Right atrium auricular region (tissue), 2 donors: ENCODE measurements around the gene SYT2. TPM values are rescaled to one million over a fixed set of nuclear protein-coding genes. Genes with fewer than 3 reads are reported as not detected.
A peak's percentile ranks its signal among the peaks of the same experiment; 100 is the strongest.
"Not testable (repeated sequence)": the region's sequence is repeated elsewhere in the genome, so short reads cannot be mapped to it uniquely, and the experiment has no call there.

Experiments used
- DNase-seq: peaks from one replicate; pipeline ENCODE4 v3.0.0-alpha.2; 2019; ENCODE audit warnings: low spot score
- H3K27ac ChIP-seq, 2 donors: fragments of 200-600 bp; sonication (generic); 1 replicate in 1 of 2; 2 replicates in 1 of 2; pipeline ENCODE4 v1.5.1; 2016 to 2019
- H3K27me3 ChIP-seq, 2 donors: fragments of 200-600 bp; sonication (generic); one replicate each; pipeline versions ENCODE4 v1.5.1 to v1.6.0; 2017 to 2019
- H3K36me3 ChIP-seq: fragments of 200-600 bp; sonication (generic); one replicate; pipeline ENCODE4 v1.5.1; 2016
- H3K4me1 ChIP-seq, 2 donors: fragments of 200-600 bp; sonication (generic); one replicate each; pipeline versions ENCODE4 v1.5.1 to v1.6.0; 2017 to 2019
- H3K4me3 ChIP-seq, 2 donors: fragments of 200-600 bp; sonication (generic); 1 replicate in 1 of 2; 2 replicates in 1 of 2; pipeline ENCODE4 v1.5.1; 2017 to 2019; ENCODE audit warnings: mild to moderate bottlenecking in 1 of 2, moderate library complexity in 1 of 2
- H3K9me3 ChIP-seq, 2 donors: fragments of 200-600 bp; sonication (generic); one replicate each; pipeline ENCODE4 v1.5.1; 2019
- CTCF ChIP-seq, 2 donors: fragments of 200-600 bp; sonication (generic); IDR thresholded peaks; one replicate each; pipeline ENCODE4 v1.5.1; 2019; ENCODE audit warnings: antibody characterized with exemption in 2 of 2
- total RNA-seq, 2 donors: library from RNA; depleted of rRNA; stranded (reverse); fragments of >200 nt; gene quantifications; one replicate each; pipeline ENCODE4 v1.1.0, GENCODE V29; 2016

SYT2 gene
- total RNA-seq, 2 donors from 2014 or later, result not detected

- no peak overlapping the region for H3K4me3 ChIP-seq
- no peaks in the 10 kb centered on the region for H3K27me3 ChIP-seq
- H3K9me3 ChIP-seq, result no peaks in the 10 kb centered on the region
- H3K27ac ChIP-seq, result no peak overlapping the region
- DNase-seq, result no peak
- no peak for TF ChIP-seq CTCF (IDR thresholded peaks at IDR 0.05)
- peaks cover 0 to 29% of the 10 kb centered on the region in 2 donors for H3K4me1 ChIP-seq
- H3K36me3 ChIP-seq, result no peaks in the 10 kb centered on the region
Observed at GRCh38 chr1:202624088-202624780, 86.0 kb downstream of the SYT2 start.

- H3K4me3 ChIP-seq, DNase-seq, H3K27me3 ChIP-seq, H3K36me3 ChIP-seq, H3K9me3 ChIP-seq: not testable (repeated sequence)
- H3K4me1 ChIP-seq, result peaks cover 0 to 36% of the 10 kb centered on the region in 2 donors
- H3K27ac ChIP-seq, result peak overlapping the region in 1 of 2 donors; percentile 5
Observed at GRCh38 chr1:202623476-202623875, 86.8 kb downstream of the SYT2 start.

GRCh38 chr1:202623075-202623474, 87.2 kb downstream of the SYT2 start:
- H3K27me3 ChIP-seq, result no peaks in the 10 kb centered on the region
- H3K27ac ChIP-seq, result peak overlapping the region in 1 of 2 donors; percentile 5
- no peak for TF ChIP-seq CTCF (IDR thresholded peaks at IDR 0.05)
- no peaks in the 10 kb centered on the region for H3K9me3 ChIP-seq
- no peak overlapping the region for H3K4me3 ChIP-seq
- peak; percentile 64 for DNase-seq
- no peaks in the 10 kb centered on the region for H3K36me3 ChIP-seq
- H3K4me1 ChIP-seq, result peaks cover 0 to 40% of the 10 kb centered on the region in 2 donors

- Histone ChIP-seq H3K9me3 (no peaks in the 10 kb centered on the region), H3K36me3 (no peaks in the 10 kb centered on the region), H3K4me3 (no peak overlapping the region), H3K27ac (no peak overlapping the region), H3K27me3 (no peaks in the 10 kb centered on the region), H3K4me1 (peaks cover 0 to 41% of the 10 kb centered on the region in 2 donors)
- TF ChIP-seq CTCF (IDR thresholded peaks at IDR 0.05), result no peak
- no peak for DNase-seq
Observed at GRCh38 chr1:202622388-202622787, 87.9 kb downstream of the SYT2 start.

GRCh38 chr1:202621446-202621845, 88.8 kb downstream of the SYT2 start:
- no peak for DNase-seq
- Histone ChIP-seq H3K4me3 (no peak overlapping the region), H3K27ac (no peak overlapping the region), H3K4me1 (peaks cover 0 to 44% of the 10 kb centered on the region in 2 donors), H3K27me3 (no peaks in the 10 kb centered on the region), H3K9me3 (no peaks in the 10 kb centered on the region), H3K36me3 (no peaks in the 10 kb centered on the region)
- no peak for TF ChIP-seq CTCF (IDR thresholded peaks at IDR 0.05)

GRCh38 chr1:202620036-202620435, 90.2 kb downstream of the SYT2 start:
- H3K27ac ChIP-seq, H3K9me3 ChIP-seq, H3K4me3 ChIP-seq, DNase-seq, H3K27me3 ChIP-seq, H3K36me3 ChIP-seq: not testable (repeated sequence)
- H3K4me1 ChIP-seq, result peaks cover 0 to 49% of the 10 kb centered on the region in 2 donors

GRCh38 chr1:202619505-202619904, 90.7 kb downstream of the SYT2 start:
- peaks cover 0 to 54% of the 10 kb centered on the region in 2 donors for H3K4me1 ChIP-seq
- no peak for DNase-seq
- TF ChIP-seq CTCF (IDR thresholded peaks at IDR 0.05), result no peak
- no peak overlapping the region for H3K4me3 ChIP-seq
- H3K9me3 ChIP-seq, result no peaks in the 10 kb centered on the region
- H3K27ac ChIP-seq, result peak overlapping the region in 1 of 2 donors; percentile 65
- no peaks in the 10 kb centered on the region for H3K36me3 ChIP-seq
- H3K27me3 ChIP-seq, result no peaks in the 10 kb centered on the region

- peak overlapping the region in 1 of 2 donors; percentile 65 for H3K27ac ChIP-seq
- peaks cover 0 to 55% of the 10 kb centered on the region in 2 donors for H3K4me1 ChIP-seq
- H3K4me3 ChIP-seq, result peak overlapping the region in 1 of 2 donors; percentile 9
- not testable (repeated sequence) for H3K27me3 ChIP-seq, H3K9me3 ChIP-seq, H3K36me3 ChIP-seq, DNase-seq
Observed at GRCh38 chr1:202619012-202619411, 91.2 kb downstream of the SYT2 start.
